ENCODE results near the gene EEA1. TPM values are rescaled to one million over a fixed set of nuclear protein-coding genes. Genes with fewer than 3 reads are reported as not detected.

EEA1 gene
- total and polyA plus RNA-seq, 2 of the 4 experiments (the other 2 are of a cell fraction): 4.6 to 12.5 TPM

DNA sequence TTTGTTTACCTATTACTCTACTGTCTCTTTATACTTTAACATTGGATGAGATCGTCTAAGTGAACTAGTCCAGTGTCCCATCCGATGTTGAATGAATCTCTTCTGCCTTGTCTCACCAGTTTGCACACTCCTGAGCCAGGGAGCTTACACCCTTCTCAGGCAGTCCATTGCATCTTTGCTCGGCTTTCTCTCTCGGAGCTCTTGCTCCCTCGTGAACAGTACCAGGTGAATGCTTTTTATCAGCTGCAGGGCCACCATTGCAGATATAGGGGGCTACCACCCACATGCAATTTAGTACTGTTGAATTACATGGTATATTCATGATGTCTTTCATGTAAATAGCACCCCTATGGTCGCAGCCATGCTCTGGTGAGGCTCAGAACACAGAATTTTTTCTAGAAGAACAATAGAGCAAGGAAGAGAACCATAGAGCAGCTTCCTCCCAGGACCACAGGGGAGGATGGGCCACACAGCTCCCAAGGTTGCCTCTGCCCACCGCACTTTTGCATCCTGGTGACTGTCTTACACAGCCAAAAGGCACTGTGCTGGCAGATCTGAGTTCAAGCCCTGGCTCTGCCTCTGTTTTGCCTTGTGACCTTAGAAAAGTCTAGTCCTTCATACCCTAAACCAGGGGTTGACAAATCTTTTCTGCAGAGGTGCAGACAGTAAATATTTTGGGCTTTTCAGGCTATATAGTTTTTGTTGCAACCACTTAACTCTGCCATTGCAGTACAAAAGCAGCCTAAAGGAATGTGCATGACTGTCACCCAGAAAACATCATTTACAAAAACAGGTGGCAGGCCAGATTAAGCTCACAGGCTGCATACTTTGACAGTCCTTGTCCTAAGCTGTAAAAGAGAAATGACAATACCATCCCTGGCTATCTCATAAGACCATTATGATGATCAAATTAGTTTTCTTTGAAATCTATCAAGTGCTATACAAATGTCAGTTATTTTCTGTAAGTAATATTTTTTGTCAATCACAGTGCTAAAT, 190.9 kb downstream of the EEA1 start:
- intact Hi-C loops (cut with micrococcal nuclease): no loop called here
- no peak overlapping the region for H3K4me2 ChIP-seq (ENCODE audit: low read depth, low read length)
- no peaks in the 10 kb centered on the region for H3K27me3 ChIP-seq (ENCODE audit: control insufficient read depth, insufficient read depth, low read length)
- no peaks in the 10 kb centered on the region for H3K79me1 ChIP-seq (ENCODE audit: low read depth in 1 of 2, low read length in 2 of 2)
- no peak overlapping the region for H3K4me3 ChIP-seq (ENCODE audit: insufficient read depth, low read depth, low read length)
- H3K23ac ChIP-seq (ENCODE audit: low read depth, low read length): no peak overlapping the region
- BruUV-seq (replicated peaks): no TSS peak
- ChIA-PET CTCF (no interaction called here), POLR2A (ENCODE audit: unreplicated experiment) (no interaction called here)
- no peak for DNase-seq
- no peaks in the 10 kb centered on the region for H3K9me3 ChIP-seq (ENCODE audit: control insufficient read depth, insufficient read depth, low read length)
- no peak overlapping the region for H2BK120ac ChIP-seq (ENCODE audit: low read depth, low read length)
- H2AK9ac ChIP-seq (replicated peaks; ENCODE audit: low read depth, low read length, poor library complexity): no peak overlapping the region
- WGBS, 2 experiments (ENCODE audit: extremely low coverage in 2 of 2, insufficient read length in 1 of 2): no CpG with 5 or more reads among the region's 7 CpGs
- no peak overlapping the region for H2BK15ac ChIP-seq (ENCODE audit: low read depth, low read length)
- H3K9ac ChIP-seq (ENCODE audit: low read depth, low read length): no peak overlapping the region
- no peak for ATAC-seq (ENCODE audit: low read depth)
- H3K14ac ChIP-seq (replicated peaks; ENCODE audit: low read depth, low read length): no peak overlapping the region
- no peak overlapping the region for H2AFZ ChIP-seq (replicated peaks; ENCODE audit: low read length, poor library complexity)
- dilution Hi-C loops (cut with HindIII; ENCODE audit: low sequenced_read_pairs, unreplicated experiment): no loop called here
- H4K20me1 ChIP-seq (ENCODE audit: insufficient read depth, low read length): peaks cover 2% of the 10 kb centered on the region; the same call in 1 of the 2 replicates
- no peak overlapping the region for H3K27ac ChIP-seq (ENCODE audit: insufficient read depth, low read length)
- peaks cover 7% of the 10 kb centered on the region for H3K4me1 ChIP-seq (ENCODE audit: control insufficient read depth, insufficient read depth, low read length)
- no peak overlapping the region for H4K8ac ChIP-seq (ENCODE audit: low read depth in 2 of 2, low read length in 2 of 2)
- peaks cover 3% of the 10 kb centered on the region for H3K9me1 ChIP-seq (ENCODE audit: insufficient read depth, low read length)
- H2BK20ac ChIP-seq (ENCODE audit: low read depth, low read length): no peak overlapping the region
- no peak for TF ChIP-seq SMC3 (IDR thresholded peaks at IDR 0.05; ENCODE audit: low read depth, low read length)
- TF ChIP-seq RFX5 (IDR thresholded peaks at IDR 0.05; ENCODE audit: low read depth, low read length): no peak
- TF ChIP-seq MAFK (IDR thresholded peaks at IDR 0.05; ENCODE audit: low read depth, low read length): no peak
- TF ChIP-seq RCOR1 (IDR thresholded peaks at IDR 0.05; ENCODE audit: insufficient replicate concordance, low read length): no peak
- no peak for TF ChIP-seq CHD1 (IDR thresholded peaks at IDR 0.05; ENCODE audit: low read depth, low read length)
- TF ChIP-seq, protein P1, sequence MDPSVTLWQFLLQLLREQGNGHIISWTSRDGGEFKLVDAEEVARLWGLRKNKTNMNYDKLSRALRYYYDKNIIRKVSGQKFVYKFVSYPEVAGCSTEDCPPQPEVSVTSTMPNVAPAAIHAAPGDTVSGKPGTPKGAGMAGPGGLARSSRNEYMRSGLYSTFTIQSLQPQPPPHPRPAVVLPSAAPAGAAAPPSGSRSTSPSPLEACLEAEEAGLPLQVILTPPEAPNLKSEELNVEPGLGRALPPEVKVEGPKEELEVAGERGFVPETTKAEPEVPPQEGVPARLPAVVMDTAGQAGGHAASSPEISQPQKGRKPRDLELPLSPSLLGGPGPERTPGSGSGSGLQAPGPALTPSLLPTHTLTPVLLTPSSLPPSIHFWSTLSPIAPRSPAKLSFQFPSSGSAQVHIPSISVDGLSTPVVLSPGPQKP (IDR thresholded peaks at IDR 0.05; ENCODE audit: borderline replicate concordance, low read depth, low read length): no peak
- TF ChIP-seq BHLHE40 (IDR thresholded peaks at IDR 0.05; ENCODE audit: low read depth, low read length): no peak
- TF ChIP-seq NFE2L2 (IDR thresholded peaks at IDR 0.05; ENCODE audit: low read depth, low read length): no peak
- in situ Hi-C loops (cut with MboI; ENCODE audit: low sequenced_read_pairs): no loop called here
- H2AK5ac ChIP-seq (ENCODE audit: low read depth, low read length): no peak overlapping the region
- H2BK5ac ChIP-seq (ENCODE audit: low read depth, low read length, poor library complexity, severe bottlenecking): no peak overlapping the region
- no peak overlapping the region for H4K91ac ChIP-seq (ENCODE audit: insufficient read depth, low read depth, low read length)
- no peak overlapping the region for H3K56ac ChIP-seq (ENCODE audit: extremely low read depth, insufficient read depth, low read length)
- no peaks in the 10 kb centered on the region for H3K36me3 ChIP-seq (ENCODE audit: control insufficient read depth, insufficient read depth, low read length)
- H3K18ac ChIP-seq (ENCODE audit: low read depth, low read length): no peak overlapping the region
- no peak overlapping the region for H3K4ac ChIP-seq (ENCODE audit: low read depth, low read length)
- no peak overlapping the region for H4K5ac ChIP-seq (ENCODE audit: low read depth, low read length)
